ENCODE measurements around the gene ZDHHC8. TPM values are rescaled to one million over a fixed set of nuclear protein-coding genes. Genes with fewer than 3 reads are reported as not detected.
A peak's percentile ranks its signal among the peaks of the same experiment; 100 is the strongest.

ZDHHC8 gene
- total and polyA plus RNA-seq, 7 donors: 1.8 to 26.0 (median 5.4) TPM

- DNase-seq: no peak
- Histone ChIP-seq H3K4me1 (peaks cover 0 to 3% (median 0%) of the 10 kb centered on the region in 4 donors), H3K27ac (no peak overlapping the region), H3K36me3 (no peaks in the 10 kb centered on the region), H3K4me3 (no peak overlapping the region), H3K9me3 (no peaks in the 10 kb centered on the region), H3K27me3 (peaks cover 0 to 28% (median 14%) of the 10 kb centered on the region in 3 donors)
- WGBS, 2 donors: 50 to 66% methylated on average over 7 of the region's 7 CpGs
- intact Hi-C loops (cut with DNase I): loop anchor here (5.0 kb wide), 1 partner anchor 111 kb away; the partner anchor contains the start of gene RTN4R
- TF ChIP-seq CTCF (IDR thresholded peaks at IDR 0.05) (no peak), POLR2AphosphoS5 (IDR thresholded peaks at IDR 0.05) (no peak), POLR2A (IDR thresholded peaks at IDR 0.05) (no peak), EP300 (IDR thresholded peaks at IDR 0.05) (no peak)
These were observed 24.4 kb downstream of the ZDHHC8 start for GRCh38 chr22:20156042-20156389.

- WGBS, 2 donors: 32 to 50% methylated on average over 17 of the region's 17 CpGs
- intact Hi-C loops (cut with DNase I): loop anchor here (1.0 to 5.0 kb wide), 2 partner anchors 110 to 128 kb away; partner anchors contain the start of gene RTN4R
- no peak overlapping the region for H3K27ac ChIP-seq
- TF ChIP-seq EP300 (IDR thresholded peaks at IDR 0.05) (no peak), CTCF (IDR thresholded peaks at IDR 0.05) (peak; percentile 97 to 100 (median 100))
- no peaks in the 10 kb centered on the region for H3K36me3 ChIP-seq
- DNase-seq: peak; percentile 92
- peaks cover 0 to 3% (median 0%) of the 10 kb centered on the region in 4 donors for H3K4me1 ChIP-seq
- no peaks in the 10 kb centered on the region for H3K9me3 ChIP-seq
- no peak overlapping the region for H3K4me3 ChIP-seq
- H3K27me3 ChIP-seq: peaks cover 0 to 28% (median 14%) of the 10 kb centered on the region in 3 donors
These were observed 25.2 kb downstream of the ZDHHC8 start for GRCh38 chr22:20156611-20157429.

GRCh38 chr22:20157430-20158183, 26.0 kb downstream of the ZDHHC8 start:
- H3K36me3 ChIP-seq: no peaks in the 10 kb centered on the region
- peaks cover 0 to 28% (median 14%) of the 10 kb centered on the region in 3 donors for H3K27me3 ChIP-seq
- H3K4me3 ChIP-seq: no peak overlapping the region
- H3K4me1 ChIP-seq: peaks cover 0 to 3% (median 0%) of the 10 kb centered on the region in 4 donors
- 48 to 63% methylated on average over 15 of the region's 15 CpGs for WGBS, 2 donors
- no peak for DNase-seq
- intact Hi-C loops (cut with DNase I): loop anchor here (1.0 to 5.0 kb wide), 2 partner anchors 110 to 128 kb away; partner anchors contain the start of gene RTN4R
- H3K9me3 ChIP-seq: no peaks in the 10 kb centered on the region
- no peak overlapping the region for H3K27ac ChIP-seq
- TF ChIP-seq CTCF (IDR thresholded peaks at IDR 0.05) (no peak), POLR2A (IDR thresholded peaks at IDR 0.05) (no peak), POLR2AphosphoS5 (IDR thresholded peaks at IDR 0.05) (no peak), EP300 (IDR thresholded peaks at IDR 0.05) (no peak)

GRCh38 chr22:20158391-20159036, 26.9 kb downstream of the ZDHHC8 start:
- Histone ChIP-seq H3K9me3 (no peaks in the 10 kb centered on the region), H3K4me1 (peaks cover 0 to 3% (median 0%) of the 10 kb centered on the region in 4 donors), H3K27me3 (peaks cover 0 to 28% (median 14%) of the 10 kb centered on the region in 3 donors), H3K27ac (no peak overlapping the region), H3K36me3 (no peaks in the 10 kb centered on the region), H3K4me3 (no peak overlapping the region)
- intact Hi-C loops (cut with DNase I): loop anchor here (5.0 kb wide), 1 partner anchor 109 kb away; the partner anchor contains the start of gene RTN4R
- TF ChIP-seq EP300 (IDR thresholded peaks at IDR 0.05): no peak
- no peak for TF ChIP-seq POLR2AphosphoS5 (IDR thresholded peaks at IDR 0.05)
- no peak for TF ChIP-seq CTCF (IDR thresholded peaks at IDR 0.05)
- no peak for TF ChIP-seq POLR2A (IDR thresholded peaks at IDR 0.05)
- 56 to 71% methylated on average over 15 of the region's 15 CpGs for WGBS, 2 donors
- DNase-seq: no peak
